ENCODE results near the gene NAT9.

NAT9 gene

GRCh38 chr17:74744714-74745547, 31.2 kb downstream of the NAT9 start:
- peak; percentile 92 for DNase-seq (ENCODE audit: low spot score)

GRCh38 chr17:74744349-74744713, 31.8 kb downstream of the NAT9 start:
- no peak for DNase-seq (ENCODE audit: low spot score)

GRCh38 chr17:74743755-74744154, 32.4 kb downstream of the NAT9 start:
- DNase-seq (ENCODE audit: low spot score) = no peak

- no peak for DNase-seq (ENCODE audit: low spot score)
Observed at GRCh38 chr17:74742978-74743545, 33.1 kb downstream of the NAT9 start.

GRCh38 chr17:74742153-74742515, 34.0 kb downstream of the NAT9 start:
- DNase-seq (ENCODE audit: low spot score) = no peak

- no peak for DNase-seq (ENCODE audit: low spot score)
Observed at GRCh38 chr17:74740641-74741387, 35.3 kb downstream of the NAT9 start.

- DNase-seq (ENCODE audit: low spot score) = no peak
Observed at GRCh38 chr17:74740173-74740572, 36.0 kb downstream of the NAT9 start.

- DNase-seq (ENCODE audit: low spot score) = no peak
Observed at GRCh38 chr17:74739227-74739831, 36.8 kb downstream of the NAT9 start.

- DNase-seq (ENCODE audit: low spot score) = no peak
Observed at GRCh38 chr17:74738051-74738996, 37.8 kb downstream of the NAT9 start.

GRCh38 chr17:74737299-74738050, 38.7 kb downstream of the NAT9 start:
- DNase-seq (ENCODE audit: low spot score) = no peak

- DNase-seq (ENCODE audit: low spot score) = no peak
Observed at GRCh38 chr17:74736513-74737298, 39.4 kb downstream of the NAT9 start, which contains the start of gene RAB37. TSS of gene RAB37 (plus strand) at chr17:74737256. CDS start at chr17:74737273, 17 bp downstream.

GRCh38 chr17:74734256-74734655, 41.9 kb downstream of the NAT9 start:
- no peak for DNase-seq (ENCODE audit: low spot score)

GRCh38 chr17:74733365-74734122, 42.6 kb downstream of the NAT9 start:
- DNase-seq (ENCODE audit: low spot score) = no peak

GRCh38 chr17:74732042-74732867, 43.9 kb downstream of the NAT9 start:
- no peak for DNase-seq (ENCODE audit: low spot score)

GRCh38 chr17:74731347-74731605, 44.9 kb downstream of the NAT9 start:
- no peak for DNase-seq (ENCODE audit: low spot score)

- DNase-seq (ENCODE audit: low spot score) = no peak
Observed at GRCh38 chr17:74730491-74731346, 45.4 kb downstream of the NAT9 start.

- DNase-seq (ENCODE audit: low spot score) = no peak
Observed at GRCh38 chr17:74729866-74730265, 46.3 kb downstream of the NAT9 start.

- DNase-seq (ENCODE audit: low spot score) = no peak
Observed at GRCh38 chr17:74729368-74729767, 46.8 kb downstream of the NAT9 start.
